ENCODE results near the gene CR1L. TPM values are rescaled to one million over a fixed set of nuclear protein-coding genes. Genes with fewer than 3 reads are reported as not detected.
A peak's percentile ranks its signal among the peaks of the same experiment; 100 is the strongest.

CR1L gene
- total and polyA plus RNA-seq, 9 of the 15 experiments (the other 6 are each of a cell fraction or from before 2014, with no cell fraction given), result 10.1 to 74.8 (median 34.3) TPM

GRCh38 chr1:207711285-207711684 is 66.4 kb downstream of the CR1L start (continued):
- TF ChIP-seq PREB (CRISPR knock-in tag; IDR thresholded peaks at IDR 0.05), result peak; percentile 72; the same call in 1 of the 2 replicates
- TF ChIP-seq ZNF134 (CRISPR knock-in tag; conservative IDR thresholded peaks at IDR 0.05), result no peak
- TF ChIP-seq SRSF9 (IDR thresholded peaks at IDR 0.05; ENCODE audit: borderline replicate concordance, low read depth, low read length), result no peak
- TF ChIP-seq ARHGAP35 (IDR thresholded peaks at IDR 0.05; ENCODE audit: partially characterized antibody), result no peak
- peak; percentile 55; the same call in 1 of the 2 replicates for TF ChIP-seq ZNF384 (IDR thresholded peaks at IDR 0.05; ENCODE audit: low read depth, low read length)
- peak; percentile 81 for TF ChIP-seq REST (IDR thresholded peaks at IDR 0.05; ENCODE audit: borderline replicate concordance)
- TF ChIP-seq REST (CRISPR knock-in tag; IDR thresholded peaks at IDR 0.05; ENCODE audit: low read depth), result no peak
- peak; percentile 46; the same call in 1 of the 2 replicates for TF ChIP-seq ATF7 (IDR thresholded peaks at IDR 0.05)
- no peak for TF ChIP-seq ZNF140 (CRISPR knock-in tag; IDR thresholded peaks at IDR 0.05)
- no peak for TF ChIP-seq ZNF609 (CRISPR knock-in tag; IDR thresholded peaks at IDR 0.05; ENCODE audit: borderline replicate concordance)
- no peak for TF ChIP-seq ZNF324 (CRISPR knock-in tag; IDR thresholded peaks at IDR 0.05)
- TF ChIP-seq CSDE1 (IDR thresholded peaks at IDR 0.05), result peak in 1 of 2 experiments; percentile 68; a peak in 1 of 4 replicates
- no peak for TF ChIP-seq ZBTB1 (CRISPR knock-in tag; IDR thresholded peaks at IDR 0.05; ENCODE audit: borderline replicate concordance, low read depth)

Data from K562 (cell line).